GM21737 (cell line): ENCODE results near the gene ARF1.

Experiments
- ATAC-seq: cut with Tn5 transposase; IDR thresholded peaks from one replicate; pipeline ENCODE4 v1.9.1; 2021; ENCODE audit warnings: mild to moderate bottlenecking, moderate library complexity; ENCODE audit not compliant: unreplicated experiment

Gene ARF1

GRCh38 chr1:228117335-228117734 is 34.8 kb downstream of the ARF1 start:
- ATAC-seq, result no peak

- no peak for ATAC-seq
Measured at GRCh38 chr1:228118040-228118439, 35.5 kb downstream of the ARF1 start.

- no peak for ATAC-seq
Measured at GRCh38 chr1:228120351-228120750, 37.8 kb downstream of the ARF1 start.

- ATAC-seq, result no peak
Measured at GRCh38 chr1:228120857-228121489, 38.5 kb downstream of the ARF1 start.

GRCh38 chr1:228122921-228123441 is 40.5 kb downstream of the ARF1 start:
- no peak for ATAC-seq

- no peak for ATAC-seq
Measured at GRCh38 chr1:228123505-228123904, 41.0 kb downstream of the ARF1 start.

- ATAC-seq, result no peak
Measured at GRCh38 chr1:228125185-228125584, 42.7 kb downstream of the ARF1 start.

GRCh38 chr1:228131766-228132165 is 49.3 kb downstream of the ARF1 start:
- ATAC-seq, result no peak

- ATAC-seq, result no peak
Measured at GRCh38 chr1:228134591-228134990, 52.1 kb downstream of the ARF1 start.

GRCh38 chr1:228136901-228137300 is 54.4 kb downstream of the ARF1 start:
- no peak for ATAC-seq

- no peak for ATAC-seq
Measured at GRCh38 chr1:228139406-228139930, 57.0 kb downstream of the ARF1 start.

GRCh38 chr1:228139931-228140723 is 57.6 kb downstream of the ARF1 start, which contains the start of gene GUK1:
Gene GUK1, plus strand, starts transcription at chr1:228140279. Its CDS starts 24 bp downstream, at chr1:228140303.
- peak; percentile 87 for ATAC-seq

GRCh38 chr1:228140724-228141225 is 58.3 kb downstream of the ARF1 start:
- ATAC-seq, result no peak

GRCh38 chr1:228141226-228142044 is 58.9 kb downstream of the ARF1 start:
- ATAC-seq, result no peak

- no peak for ATAC-seq
Measured at GRCh38 chr1:228142155-228142691, 59.7 kb downstream of the ARF1 start.

GRCh38 chr1:228142701-228143136 is 60.2 kb downstream of the ARF1 start:
- ATAC-seq, result no peak

- ATAC-seq, result no peak
Measured at GRCh38 chr1:228143480-228144192, 61.1 kb downstream of the ARF1 start.

GRCh38 chr1:228144193-228144992 is 61.9 kb downstream of the ARF1 start:
- no peak for ATAC-seq

- ATAC-seq, result no peak
Measured at GRCh38 chr1:228144993-228145343, 62.5 kb downstream of the ARF1 start.
